IPS-15b (cell line): ENCODE results near the gene MANBA.
"Not testable (repeated sequence)": the region's sequence is repeated elsewhere in the genome, so short reads cannot be mapped to it uniquely, and the experiment has no call there.

ENCODE experiments used
- H3K27me3 ChIP-seq: one replicate; pipeline ENCODE4 v1.6.1; 2013; ENCODE audit warnings: low read length; ENCODE audit not compliant: control insufficient read depth, insufficient read depth
- H3K36me3 ChIP-seq: one replicate; pipeline ENCODE4 v1.6.1; 2013; ENCODE audit warnings: low read length; ENCODE audit not compliant: control insufficient read depth, insufficient read depth
- H3K4me1 ChIP-seq: one replicate; pipeline ENCODE4 v1.6.1; 2013; ENCODE audit warnings: mild to moderate bottlenecking, low read length; ENCODE audit not compliant: control insufficient read depth, insufficient read depth
- H3K4me3 ChIP-seq: one replicate; pipeline ENCODE4 v1.5.1; 2013; ENCODE audit warnings: low read depth, low read length
- H3K9ac ChIP-seq: one replicate; pipeline ENCODE4 v1.6.1; 2013; ENCODE audit warnings: low read depth, mild to moderate bottlenecking, low read length
- H3K9me3 ChIP-seq: one replicate; pipeline ENCODE4 v1.6.1; 2013; ENCODE audit warnings: mild to moderate bottlenecking, low read length; ENCODE audit not compliant: control insufficient read depth, insufficient read depth

MANBA gene

GRCh38 chr4:102734116-102734515 lies 26.7 kb downstream of the MANBA start:
- H3K36me3 ChIP-seq, result peaks cover 6% of the 10 kb centered on the region
- no peaks in the 10 kb centered on the region for H3K27me3 ChIP-seq
- H3K9ac ChIP-seq, result no peak overlapping the region
- H3K4me3 ChIP-seq, result no peak overlapping the region
- no peaks in the 10 kb centered on the region for H3K9me3 ChIP-seq
- peaks cover 14% of the 10 kb centered on the region for H3K4me1 ChIP-seq

GRCh38 chr4:102733084-102733483 lies 27.7 kb downstream of the MANBA start:
- Histone ChIP-seq H3K4me3 (no peak overlapping the region), H3K4me1 (peaks cover 14% of the 10 kb centered on the region), H3K9me3 (no peaks in the 10 kb centered on the region), H3K27me3 (no peaks in the 10 kb centered on the region), H3K9ac (no peak overlapping the region), H3K36me3 (peaks cover 6% of the 10 kb centered on the region)

- Histone ChIP-seq H3K4me3 (no peak overlapping the region), H3K4me1 (peaks cover 14% of the 10 kb centered on the region), H3K9me3 (no peaks in the 10 kb centered on the region), H3K9ac (no peak overlapping the region), H3K36me3 (peaks cover 6% of the 10 kb centered on the region), H3K27me3 (no peaks in the 10 kb centered on the region)
Observed at GRCh38 chr4:102732678-102733077, 28.1 kb downstream of the MANBA start.

GRCh38 chr4:102730968-102731533 lies 29.7 kb downstream of the MANBA start:
- peaks cover 6% of the 10 kb centered on the region for H3K36me3 ChIP-seq
- no peak overlapping the region for H3K4me3 ChIP-seq
- H3K9ac ChIP-seq, result no peak overlapping the region
- H3K4me1 ChIP-seq, result peaks cover 6% of the 10 kb centered on the region
- no peaks in the 10 kb centered on the region for H3K9me3 ChIP-seq
- H3K27me3 ChIP-seq, result no peaks in the 10 kb centered on the region

GRCh38 chr4:102729486-102729885 lies 31.3 kb downstream of the MANBA start:
- not testable (repeated sequence) for H3K9me3 ChIP-seq, H3K27me3 ChIP-seq, H3K36me3 ChIP-seq, H3K4me1 ChIP-seq, H3K9ac ChIP-seq, H3K4me3 ChIP-seq

- H3K27me3 ChIP-seq, H3K9me3 ChIP-seq, H3K36me3 ChIP-seq, H3K4me3 ChIP-seq, H3K4me1 ChIP-seq, H3K9ac ChIP-seq: not testable (repeated sequence)
Observed at GRCh38 chr4:102726919-102727318, 33.8 kb downstream of the MANBA start.

GRCh38 chr4:102726068-102726467 lies 34.7 kb downstream of the MANBA start:
- Histone ChIP-seq H3K4me3 (no peak overlapping the region), H3K9me3 (no peaks in the 10 kb centered on the region), H3K9ac (no peak overlapping the region), H3K4me1 (no peaks in the 10 kb centered on the region), H3K27me3 (no peaks in the 10 kb centered on the region), H3K36me3 (peaks cover 3% of the 10 kb centered on the region)

GRCh38 chr4:102725229-102725628 lies 35.5 kb downstream of the MANBA start:
- no peak overlapping the region for H3K4me3 ChIP-seq
- no peak overlapping the region for H3K9ac ChIP-seq
- H3K9me3 ChIP-seq, result no peaks in the 10 kb centered on the region
- H3K27me3 ChIP-seq, result no peaks in the 10 kb centered on the region
- peaks cover 3% of the 10 kb centered on the region for H3K36me3 ChIP-seq
- no peaks in the 10 kb centered on the region for H3K4me1 ChIP-seq

GRCh38 chr4:102723511-102723910 lies 37.3 kb downstream of the MANBA start:
- no peaks in the 10 kb centered on the region for H3K4me1 ChIP-seq

GRCh38 chr4:102722740-102723139 lies 38.0 kb downstream of the MANBA start:
- Histone ChIP-seq H3K4me1 (no peaks in the 10 kb centered on the region), H3K9ac (no peak overlapping the region), H3K27me3 (no peaks in the 10 kb centered on the region), H3K36me3 (no peaks in the 10 kb centered on the region), H3K9me3 (no peaks in the 10 kb centered on the region), H3K4me3 (no peak overlapping the region)

More at GRCh38 chr4:102723511-102723910, 37.3 kb downstream of the MANBA start:
- no peaks in the 10 kb centered on the region for H3K9me3 ChIP-seq
- H3K27me3 ChIP-seq, result no peaks in the 10 kb centered on the region
- H3K9ac ChIP-seq, result no peak overlapping the region
- H3K36me3 ChIP-seq, result no peaks in the 10 kb centered on the region
- H3K4me3 ChIP-seq, result no peak overlapping the region

- not testable (repeated sequence) for H3K9me3 ChIP-seq, H3K4me3 ChIP-seq, H3K36me3 ChIP-seq, H3K4me1 ChIP-seq, H3K9ac ChIP-seq, H3K27me3 ChIP-seq
Observed at GRCh38 chr4:102718833-102719575, 41.8 kb downstream of the MANBA start.

GRCh38 chr4:102717448-102718092 lies 43.2 kb downstream of the MANBA start:
- Histone ChIP-seq H3K36me3 (no peaks in the 10 kb centered on the region), H3K27me3 (no peaks in the 10 kb centered on the region), H3K9me3 (no peaks in the 10 kb centered on the region), H3K4me3 (no peak overlapping the region), H3K9ac (no peak overlapping the region), H3K4me1 (no peaks in the 10 kb centered on the region)
